GM18873 (cell line): Measurements from ENCODE around the gene FEM1B.

ENCODE experiments used
- ATAC-seq: cut with Tn5 transposase; IDR thresholded peaks from one replicate; pipeline ENCODE4 v1.9.1; 2021; ENCODE audit warnings: mild to moderate bottlenecking, moderate library complexity, moderate number of reproducible peaks; ENCODE audit not compliant: unreplicated experiment, low FRiP score

Gene FEM1B

GRCh38 chr15:68258692-68259091 lies 18.9 kb upstream of the FEM1B start:
- no peak for ATAC-seq

GRCh38 chr15:68259883-68260282 lies 17.7 kb upstream of the FEM1B start:
- no peak for ATAC-seq

GRCh38 chr15:68261241-68261640 lies 16.3 kb upstream of the FEM1B start:
- ATAC-seq, result no peak

GRCh38 chr15:68261980-68262379 lies 15.6 kb upstream of the FEM1B start:
- ATAC-seq, result no peak

- no peak for ATAC-seq
Observed at GRCh38 chr15:68262514-68263356, 14.8 kb upstream of the FEM1B start.

DNA sequence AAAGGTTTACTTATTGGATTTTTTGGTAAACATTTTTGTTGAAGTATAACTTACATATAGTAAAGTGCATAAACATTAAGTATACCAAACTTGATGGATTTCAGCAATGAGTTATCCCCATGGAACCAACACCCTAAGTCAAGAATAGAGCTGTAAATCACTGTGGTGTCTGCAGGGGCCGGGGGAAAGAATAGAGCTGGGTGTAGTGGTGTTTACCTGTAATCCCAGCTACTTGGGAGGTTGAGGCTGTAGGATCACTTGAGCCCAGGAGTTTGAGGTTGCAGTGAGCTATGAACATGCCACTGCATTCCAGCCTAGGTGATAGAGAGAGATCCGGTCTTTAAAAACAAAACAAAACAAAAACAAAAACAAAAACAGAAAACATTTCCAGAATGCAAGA lies 13.3 kb upstream of the FEM1B start:
- no peak for ATAC-seq

GRCh38 chr15:68265081-68265480 lies 12.5 kb upstream of the FEM1B start:
- ATAC-seq, result no peak

DNA sequence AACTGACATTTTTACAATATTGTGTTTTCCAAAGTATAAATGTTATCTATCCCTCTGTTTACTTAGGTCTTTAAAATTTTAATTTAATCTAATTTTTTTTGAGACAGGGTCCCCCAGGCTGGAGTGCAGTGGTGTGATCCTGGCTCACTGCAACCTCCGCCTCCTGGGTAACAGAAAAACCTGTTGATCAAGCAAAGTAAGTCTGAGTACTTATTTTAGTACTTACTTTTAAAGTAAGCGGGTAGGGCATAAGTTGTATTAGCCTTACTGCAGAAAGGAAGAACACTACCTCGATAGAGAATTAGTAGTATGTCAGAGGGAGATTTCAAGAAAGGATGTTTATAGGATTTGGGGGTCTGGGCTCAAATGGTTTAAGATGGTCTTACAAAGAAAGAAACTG lies 11.9 kb upstream of the FEM1B start:
- no peak for ATAC-seq

GRCh38 chr15:68268405-68268804 lies 9.1 kb upstream of the FEM1B start:
- ATAC-seq, result no peak

DNA sequence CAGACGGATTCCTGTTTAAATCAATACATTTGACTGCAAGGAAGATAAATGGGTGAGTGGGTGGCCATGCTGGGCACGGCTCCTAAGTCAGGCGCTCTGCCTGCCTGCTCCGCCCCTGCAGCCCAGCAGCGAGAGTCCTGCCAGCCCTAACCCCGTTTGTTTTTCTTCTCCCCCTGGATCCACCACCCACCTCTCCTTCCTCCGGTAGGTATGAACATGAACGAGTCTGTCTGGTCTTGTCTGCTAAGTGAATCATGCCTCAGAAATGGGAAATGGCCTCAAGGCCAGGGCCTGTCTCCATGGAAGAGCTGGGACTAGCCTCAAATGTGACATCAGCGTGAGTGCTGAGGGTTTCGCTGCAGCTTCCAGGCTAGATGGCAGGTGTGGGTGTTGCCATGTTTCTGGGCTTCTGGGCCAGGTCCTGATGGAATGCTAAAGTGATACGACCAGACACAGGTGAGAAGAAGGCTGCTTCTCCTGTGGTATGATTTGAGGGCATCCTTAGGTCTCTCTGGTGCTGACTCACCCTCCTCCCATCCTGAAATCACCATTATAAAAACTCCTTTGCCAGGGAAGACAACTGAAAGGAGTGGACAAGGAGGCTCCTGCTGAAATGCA lies 5.6 kb upstream of the FEM1B start:
- no peak for ATAC-seq

DNA sequence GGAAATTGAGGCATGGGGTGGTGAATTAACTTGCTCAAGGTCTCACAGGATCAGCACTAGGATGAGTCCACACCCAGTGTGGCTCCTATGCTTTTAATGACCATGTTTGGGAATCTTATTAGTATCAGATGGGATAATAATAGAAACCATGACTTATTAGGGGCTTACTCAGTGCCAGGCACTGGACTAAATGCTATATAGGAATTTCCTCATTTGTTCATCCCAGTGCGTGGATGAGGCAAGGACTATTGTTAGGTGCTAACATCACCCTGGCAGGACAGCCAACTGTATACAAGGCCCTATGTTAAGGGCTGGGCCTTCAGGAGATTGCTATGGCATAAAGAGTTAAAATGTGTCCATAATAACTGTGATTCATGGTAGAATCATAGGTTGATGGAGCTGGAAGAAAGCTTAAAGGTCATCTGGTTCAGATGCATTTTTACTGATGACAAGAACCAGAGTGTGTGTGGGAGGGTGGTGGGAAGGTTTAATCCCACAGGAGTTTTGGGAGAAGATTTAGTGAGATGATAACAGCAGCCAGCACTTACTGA lies 4.7 kb upstream of the FEM1B start:
- no peak for ATAC-seq

GRCh38 chr15:68274201-68274848 lies 3.2 kb upstream of the FEM1B start:
- ATAC-seq, result no peak

DNA sequence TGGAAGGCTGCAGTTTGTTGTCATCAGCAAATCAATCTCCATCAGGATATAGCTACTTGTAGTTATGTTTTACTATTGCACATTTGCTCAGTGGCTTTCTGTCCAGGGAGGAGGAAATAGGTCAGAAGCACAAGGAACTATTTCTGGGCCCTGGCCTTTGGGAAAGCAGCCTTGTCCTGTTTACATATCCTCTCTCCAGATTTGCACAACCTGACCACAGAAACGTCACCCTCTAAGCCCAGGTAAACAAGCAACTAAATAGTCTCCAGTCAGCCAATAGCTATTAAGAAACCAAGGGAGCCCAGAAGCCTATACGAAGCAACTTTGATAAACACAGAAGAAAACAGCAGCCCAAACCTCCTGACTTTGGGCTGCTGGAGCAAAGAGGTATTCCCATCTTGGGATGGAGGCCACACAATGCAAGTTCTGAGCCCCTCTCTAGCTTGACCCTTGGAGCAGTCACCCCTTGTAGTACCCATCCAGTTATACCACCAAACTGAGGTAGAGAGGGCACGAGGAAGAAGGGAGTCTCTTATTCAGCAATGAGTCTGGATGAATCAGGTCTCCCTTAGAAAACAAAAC lies 2.3 kb upstream of the FEM1B start:
- no peak for ATAC-seq

DNA sequence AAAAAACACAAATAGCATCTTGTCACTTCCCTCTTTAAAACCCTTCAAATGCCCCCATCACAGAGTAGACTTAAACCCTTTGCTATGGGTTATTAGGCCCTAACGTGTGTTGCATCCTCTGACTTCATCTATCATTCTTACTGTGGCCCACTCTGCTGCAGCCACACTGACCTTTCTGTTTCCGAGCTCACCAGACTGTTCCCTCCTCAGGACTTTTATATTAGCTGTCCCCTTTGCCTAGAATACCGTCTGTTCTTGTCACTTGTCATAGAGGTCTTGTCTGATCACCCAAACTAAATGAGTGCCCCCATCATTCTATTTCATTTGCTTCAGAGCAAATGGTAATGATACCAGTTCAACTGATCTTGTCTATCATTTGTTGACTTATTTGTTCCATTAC lies 877 bp upstream of the FEM1B start:
- no peak for ATAC-seq

GRCh38 chr15:68277131-68277602 lies 378 bp upstream of the FEM1B start:
- ATAC-seq, result no peak

GRCh38 chr15:68278345-68278594 lies 725 bp downstream of the FEM1B start:
- no peak for ATAC-seq

- ATAC-seq, result peak; percentile 2
Observed at GRCh38 chr15:68278595-68279405, 1.3 kb downstream of the FEM1B start.

- ATAC-seq, result no peak
Observed at GRCh38 chr15:68279779-68280753, 2.5 kb downstream of the FEM1B start.

DNA sequence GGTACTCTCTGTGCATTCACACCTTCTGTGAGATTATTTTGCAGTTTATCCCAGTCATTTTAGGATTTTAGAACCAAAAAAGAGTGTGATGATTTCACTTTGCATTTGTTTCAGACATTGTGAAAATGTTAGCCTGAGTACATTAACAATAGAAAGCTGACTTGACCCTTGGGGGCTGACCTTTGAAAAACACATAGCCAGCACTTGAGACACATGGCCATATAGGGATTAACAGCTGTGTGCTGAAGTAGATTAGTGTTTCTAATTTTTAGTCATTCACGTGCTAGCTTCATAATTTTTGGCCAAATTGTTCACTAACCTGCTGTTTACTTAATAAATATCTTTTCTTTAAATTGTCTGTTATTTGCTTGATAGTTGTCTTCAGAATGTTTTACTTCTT lies 3.5 kb downstream of the FEM1B start:
- no peak for ATAC-seq
